Erythroblast (primary cell): Measurements from ENCODE around the gene AKAP13.

Source experiments
- DNase-seq, 2 experiments: peaks; one replicate each; lab custom pipeline; 2025; lab: John Stamatoyannopoulos, UW
- GATA1 ChIP-seq: IDR thresholded peaks from 2 replicates; pipeline ENCODE4 v1.6.1; 2011; ENCODE audit warnings: low read depth, mild to moderate bottlenecking, control low read depth, low read length, moderate library complexity
- POLR2A ChIP-seq: IDR thresholded peaks from 2 replicates; pipeline ENCODE4 v1.6.1; 2011; ENCODE audit warnings: mild to moderate bottlenecking, low read length

AKAP13 gene

GRCh38 chr15:85592148-85592547, 211.7 kb downstream of the AKAP13 start:
- DNase-seq = peak in 1 of 2 experiments; percentile 6
- no peak for TF ChIP-seq GATA1
- no peak for TF ChIP-seq POLR2A

- no peak for DNase-seq
- no peak for TF ChIP-seq POLR2A
- no peak for TF ChIP-seq GATA1
Measured at GRCh38 chr15:85593809-85594445, 213.5 kb downstream of the AKAP13 start.

GRCh38 chr15:85595804-85596536, 215.6 kb downstream of the AKAP13 start:
- TF ChIP-seq POLR2A = no peak
- DNase-seq = no peak

- no peak for TF ChIP-seq GATA1
- TF ChIP-seq POLR2A = no peak
- DNase-seq = no peak
Measured at GRCh38 chr15:85597155-85597815, 216.9 kb downstream of the AKAP13 start.

- DNase-seq = no peak
- no peak for TF ChIP-seq POLR2A
- no peak for TF ChIP-seq GATA1
Measured at GRCh38 chr15:85598219-85598618, 217.8 kb downstream of the AKAP13 start.

GRCh38 chr15:85598718-85599398, 218.5 kb downstream of the AKAP13 start:
- no peak for DNase-seq

GRCh38 chr15:85600001-85600400, 219.6 kb downstream of the AKAP13 start:
- DNase-seq = no peak
- TF ChIP-seq GATA1 (no peak), POLR2A (no peak)

More at GRCh38 chr15:85598718-85599398, 218.5 kb downstream of the AKAP13 start:
- TF ChIP-seq POLR2A (no peak), GATA1 (no peak)

GRCh38 chr15:85603160-85603559, 222.8 kb downstream of the AKAP13 start:
- DNase-seq = no peak
- TF ChIP-seq GATA1 = no peak
- TF ChIP-seq POLR2A = no peak

GRCh38 chr15:85603703-85604102, 223.3 kb downstream of the AKAP13 start:
- DNase-seq = peak; percentile 7 to 15
- TF ChIP-seq GATA1 (no peak), POLR2A (no peak)

DNA sequence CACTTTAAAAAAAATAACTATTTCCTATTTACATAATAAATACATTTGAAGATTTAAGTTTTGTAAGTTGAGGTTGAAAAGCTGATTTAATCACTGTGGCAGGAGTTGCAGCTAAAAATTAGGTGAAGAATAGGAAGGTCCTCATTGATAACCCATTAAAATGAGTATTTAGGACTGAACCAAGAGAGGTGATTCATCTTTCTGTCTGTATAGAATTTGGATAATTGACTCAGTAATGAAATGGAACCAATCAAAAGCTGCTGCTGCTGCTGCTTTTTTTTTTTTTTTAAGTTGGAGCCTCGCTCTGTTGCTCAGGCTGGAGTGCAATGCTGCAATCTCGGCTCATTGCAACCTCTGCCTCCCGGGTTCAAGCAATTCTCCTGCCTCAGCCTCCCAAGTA, 223.8 kb downstream of the AKAP13 start:
- no peak for TF ChIP-seq GATA1
- TF ChIP-seq POLR2A = no peak
- no peak for DNase-seq

- DNase-seq = no peak
- TF ChIP-seq GATA1 (no peak), POLR2A (no peak)
Measured at GRCh38 chr15:85606738-85607137, 226.3 kb downstream of the AKAP13 start.

- no peak for DNase-seq
- no peak for TF ChIP-seq GATA1
- TF ChIP-seq POLR2A = no peak
Measured at GRCh38 chr15:85607141-85607806, 226.9 kb downstream of the AKAP13 start.

- DNase-seq = no peak
Measured at GRCh38 chr15:85607842-85608241, 227.4 kb downstream of the AKAP13 start.

GRCh38 chr15:85609492-85609891, 229.1 kb downstream of the AKAP13 start:
- no peak for DNase-seq
- TF ChIP-seq GATA1 (no peak), POLR2A (no peak)

More at GRCh38 chr15:85607842-85608241, 227.4 kb downstream of the AKAP13 start:
- TF ChIP-seq GATA1 (no peak), POLR2A (no peak)
